ENCODE results near the gene ZEB2. TPM values are rescaled to one million over a fixed set of nuclear protein-coding genes. Genes with fewer than 3 reads are reported as not detected.

ZEB2 gene
- total RNA-seq, 4 donors from 2014 or later, result 168 to 344 (median 251) TPM

GRCh38 chr2:144354953-144355352 lies 165.0 kb downstream of the ZEB2 start:
- DNase-seq (ENCODE audit: low spot score) (no peak), ATAC-seq (ENCODE audit: low FRiP score) (no peak)
- TF ChIP-seq CTCF (IDR thresholded peaks at IDR 0.05), result no peak

GRCh38 chr2:144351687-144352086 lies 168.2 kb downstream of the ZEB2 start:
- no peak for ATAC-seq (ENCODE audit: low FRiP score)
- no peak for DNase-seq (ENCODE audit: low spot score)
- TF ChIP-seq CTCF (IDR thresholded peaks at IDR 0.05), result no peak

- no peak for ATAC-seq (ENCODE audit: low FRiP score)
- no peak for TF ChIP-seq CTCF (IDR thresholded peaks at IDR 0.05)
These were observed 169.6 kb downstream of the ZEB2 start for GRCh38 chr2:144350151-144350802.

GRCh38 chr2:144349674-144350073 lies 170.2 kb downstream of the ZEB2 start:
- DNase-seq (ENCODE audit: low spot score) (no peak), ATAC-seq (ENCODE audit: low FRiP score) (no peak)
- TF ChIP-seq CTCF (IDR thresholded peaks at IDR 0.05), result no peak

More at GRCh38 chr2:144350151-144350802, 169.6 kb downstream of the ZEB2 start:
- DNase-seq (ENCODE audit: low spot score), result no peak

- no peak for TF ChIP-seq CTCF (IDR thresholded peaks at IDR 0.05)
- ATAC-seq (ENCODE audit: low FRiP score), result no peak
- no peak for DNase-seq (ENCODE audit: low spot score)
These were observed 171.1 kb downstream of the ZEB2 start for GRCh38 chr2:144348846-144349245.

- no peak for TF ChIP-seq CTCF (IDR thresholded peaks at IDR 0.05)
- ATAC-seq (ENCODE audit: low FRiP score), result no peak
These were observed 173.7 kb downstream of the ZEB2 start for GRCh38 chr2:144346229-144346628.

GRCh38 chr2:144343145-144343544 lies 176.8 kb downstream of the ZEB2 start:
- no peak for TF ChIP-seq CTCF (IDR thresholded peaks at IDR 0.05)
- no peak for ATAC-seq (ENCODE audit: low FRiP score)
- DNase-seq (ENCODE audit: low spot score), result no peak

More at GRCh38 chr2:144346229-144346628, 173.7 kb downstream of the ZEB2 start:
- no peak for DNase-seq (ENCODE audit: low spot score)

All from omental fat pad (tissue), 4 donors.